Bronchial smooth muscle cell (primary cell): Measurements from ENCODE around the gene TAS2R16. TPM values are rescaled to one million over a fixed set of nuclear protein-coding genes. Genes with fewer than 3 reads are reported as not detected.

Experiments
- total RNA-seq: library from RNA; depleted of rRNA; stranded (reverse); fragments of >200 nt; gene quantifications from 2 replicates; pipeline ENCODE4 v1.2.1, GENCODE V29; 2014

Gene TAS2R16
- not detected in 2 replicates for total RNA-seq

GRCh38 chr7:122995600-122995999 is at the start of gene TAS2R16:
TSS of gene TAS2R16 (minus strand) at chr7:122995700. CDS start at chr7:122995634, 66 bp downstream.

Other genes with a start within 250 kb of the TAS2R16 start
- 11.8 and 16.6 TPM in 2 replicates for gene CADPS2, start 109.2 kb downstream of the TAS2R16 start, total RNA-seq
- not detected in 2 replicates for gene SLC13A1, start 204.3 kb upstream of the TAS2R16 start, total RNA-seq